ENCODE data around the gene VHLL. TPM values are rescaled to one million over a fixed set of nuclear protein-coding genes. Genes with fewer than 3 reads are reported as not detected.
A peak's percentile ranks its signal among the peaks of the same experiment; 100 is the strongest.

Gene VHLL
- total RNA-seq, 2 donors from 2014 or later: 0.42 to 0.52 TPM

DNA sequence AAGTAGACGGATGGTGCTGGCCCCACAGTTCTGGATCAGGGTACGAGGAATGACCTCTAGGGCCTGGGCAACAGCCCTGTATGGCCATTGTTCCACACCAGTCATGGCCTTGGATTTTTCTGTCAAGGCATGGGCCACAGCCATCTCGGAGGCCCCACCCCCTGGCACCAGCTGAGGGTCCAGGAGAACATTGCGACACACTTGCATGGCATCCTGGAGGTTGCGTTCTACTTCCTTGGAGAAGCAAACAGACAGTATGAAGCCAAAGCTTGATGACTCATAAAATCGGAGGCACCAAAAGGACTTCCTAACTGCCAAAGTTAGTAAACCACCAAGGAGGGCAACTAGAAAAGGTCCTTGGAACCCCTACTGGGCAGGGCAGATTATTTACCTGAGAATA lies 11.9 kb upstream of the VHLL start:
- Mint-ChIP-seq H3K27ac (no peak overlapping the region), H3K4me1 (no peaks in the 10 kb centered on the region), H3K4me3 (no peak overlapping the region), H3K27me3 (no peaks in the 10 kb centered on the region), H3K9me3 (no peaks in the 10 kb centered on the region), H3K36me3 (ENCODE audit: low read depth) (peaks cover 97% of the 10 kb centered on the region)
- ATAC-seq (replicated peaks): no peak

DNA sequence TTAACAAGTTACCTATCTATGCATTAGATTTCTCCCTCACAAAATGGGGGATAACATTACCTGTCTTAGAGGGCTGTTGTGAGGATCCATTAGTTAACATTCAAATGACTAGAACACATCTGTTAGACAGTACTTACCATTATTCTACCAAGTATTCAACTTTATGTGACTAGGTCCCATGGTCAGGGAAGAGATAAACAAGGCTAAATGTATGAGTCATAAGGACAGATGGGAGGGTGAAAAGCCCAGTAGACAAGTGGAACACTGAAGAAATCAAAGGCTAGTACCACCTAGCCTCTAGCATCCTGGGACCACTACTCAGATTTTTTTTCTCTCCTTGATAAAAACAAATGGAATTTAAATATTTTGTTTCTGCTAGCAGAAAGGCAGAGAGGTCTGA lies 9.0 kb upstream of the VHLL start:
- peaks cover 94% of the 10 kb centered on the region for H3K36me3 Mint-ChIP-seq (ENCODE audit: low read depth)
- no peaks in the 10 kb centered on the region for H3K27me3 Mint-ChIP-seq
- no peak for ATAC-seq (replicated peaks)
- no peaks in the 10 kb centered on the region for H3K4me1 Mint-ChIP-seq
- no peak overlapping the region for H3K4me3 Mint-ChIP-seq
- no peaks in the 10 kb centered on the region for H3K9me3 Mint-ChIP-seq
- H3K27ac Mint-ChIP-seq: peak overlapping the region; percentile 37

GRCh38 chr1:156305215-156305614 lies 6.1 kb upstream of the VHLL start:
- no peak for ATAC-seq (replicated peaks)
- Mint-ChIP-seq H3K27me3 (no peaks in the 10 kb centered on the region), H3K4me3 (no peak overlapping the region), H3K4me1 (no peaks in the 10 kb centered on the region), H3K27ac (no peak overlapping the region), H3K36me3 (ENCODE audit: low read depth) (peaks cover 66% of the 10 kb centered on the region), H3K9me3 (no peaks in the 10 kb centered on the region)

DNA sequence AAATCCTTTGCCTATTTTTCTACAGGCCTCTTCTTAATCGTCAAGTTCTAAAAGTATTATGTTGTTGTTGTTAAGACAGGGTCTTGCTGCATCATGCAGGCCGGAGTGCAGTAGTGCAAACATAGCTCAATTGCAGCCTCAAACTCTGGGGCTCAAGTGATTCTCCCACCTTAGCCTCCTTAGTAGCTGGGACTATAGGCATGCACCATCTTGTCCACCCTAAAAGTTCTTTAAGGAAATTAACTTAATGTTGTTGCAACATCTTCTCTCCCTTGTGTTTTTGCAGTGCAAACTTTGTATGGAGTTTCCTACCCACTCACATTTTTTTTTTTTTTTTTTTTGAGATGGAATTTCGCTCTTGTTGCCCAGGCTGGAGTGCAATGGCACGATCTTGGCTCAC lies 4.1 kb upstream of the VHLL start:
- H3K36me3 Mint-ChIP-seq (ENCODE audit: low read depth): peaks cover 49% of the 10 kb centered on the region
- no peaks in the 10 kb centered on the region for H3K27me3 Mint-ChIP-seq
- H3K9me3 Mint-ChIP-seq: no peaks in the 10 kb centered on the region
- no peak for ATAC-seq (replicated peaks)
- H3K4me3 Mint-ChIP-seq: no peak overlapping the region
- no peaks in the 10 kb centered on the region for H3K4me1 Mint-ChIP-seq
- no peak overlapping the region for H3K27ac Mint-ChIP-seq

GRCh38 chr1:156295391-156295947 lies 3.6 kb downstream of the VHLL start, which contains the start of gene GLMP:
GLMP (minus strand) TSS chr1:156295679; CDS start chr1:156295645, 34 bp downstream.
- Mint-ChIP-seq H3K4me1 (peaks cover 7% of the 10 kb centered on the region), H3K4me3 (peak within 1 kb of the TSS; percentile 86), H3K27ac (peak within 1 kb of the TSS; percentile 89), H3K36me3 (ENCODE audit: low read depth) (peaks cover 22% of the 10 kb centered on the region), H3K9me3 (no peaks in the 10 kb centered on the region), H3K27me3 (no peaks in the 10 kb centered on the region)
- ATAC-seq (replicated peaks): peak; percentile 94

DNA sequence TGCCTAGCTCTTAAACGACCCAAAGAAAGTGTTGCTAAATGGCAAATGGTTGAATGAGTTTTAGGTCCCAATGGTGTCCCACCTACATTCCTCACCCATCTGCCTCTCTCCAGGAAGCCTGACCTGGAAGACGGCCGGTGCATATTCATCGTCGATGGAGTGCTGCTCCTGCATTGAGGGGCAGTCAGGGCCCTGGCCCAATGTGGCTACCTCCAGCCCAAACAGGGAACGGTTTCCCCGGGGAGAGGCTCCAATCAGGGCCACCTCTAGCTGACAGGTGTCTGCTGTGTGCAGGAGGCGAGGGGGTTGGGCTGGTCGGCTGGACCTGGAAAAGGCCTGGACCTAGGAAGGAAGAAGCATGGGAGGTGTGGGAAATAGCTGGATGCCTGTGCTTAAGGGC lies 5.2 kb downstream of the VHLL start:
- Mint-ChIP-seq H3K9me3 (no peaks in the 10 kb centered on the region), H3K27ac (no peak overlapping the region), H3K36me3 (ENCODE audit: low read depth) (peaks cover 38% of the 10 kb centered on the region), H3K27me3 (no peaks in the 10 kb centered on the region), H3K4me3 (peak overlapping the region; percentile 86), H3K4me1 (peaks cover 7% of the 10 kb centered on the region)
- no peak for ATAC-seq (replicated peaks)

GRCh38 chr1:156293098-156293434 lies 6.0 kb downstream of the VHLL start:
- peaks cover 7% of the 10 kb centered on the region for H3K4me1 Mint-ChIP-seq
- peak overlapping the region; percentile 32 for H3K27ac Mint-ChIP-seq
- H3K27me3 Mint-ChIP-seq: no peaks in the 10 kb centered on the region
- H3K9me3 Mint-ChIP-seq: no peaks in the 10 kb centered on the region
- peak overlapping the region; percentile 31 for H3K4me3 Mint-ChIP-seq
- ATAC-seq (replicated peaks): no peak
- peaks cover 46% of the 10 kb centered on the region for H3K36me3 Mint-ChIP-seq (ENCODE audit: low read depth)

DNA sequence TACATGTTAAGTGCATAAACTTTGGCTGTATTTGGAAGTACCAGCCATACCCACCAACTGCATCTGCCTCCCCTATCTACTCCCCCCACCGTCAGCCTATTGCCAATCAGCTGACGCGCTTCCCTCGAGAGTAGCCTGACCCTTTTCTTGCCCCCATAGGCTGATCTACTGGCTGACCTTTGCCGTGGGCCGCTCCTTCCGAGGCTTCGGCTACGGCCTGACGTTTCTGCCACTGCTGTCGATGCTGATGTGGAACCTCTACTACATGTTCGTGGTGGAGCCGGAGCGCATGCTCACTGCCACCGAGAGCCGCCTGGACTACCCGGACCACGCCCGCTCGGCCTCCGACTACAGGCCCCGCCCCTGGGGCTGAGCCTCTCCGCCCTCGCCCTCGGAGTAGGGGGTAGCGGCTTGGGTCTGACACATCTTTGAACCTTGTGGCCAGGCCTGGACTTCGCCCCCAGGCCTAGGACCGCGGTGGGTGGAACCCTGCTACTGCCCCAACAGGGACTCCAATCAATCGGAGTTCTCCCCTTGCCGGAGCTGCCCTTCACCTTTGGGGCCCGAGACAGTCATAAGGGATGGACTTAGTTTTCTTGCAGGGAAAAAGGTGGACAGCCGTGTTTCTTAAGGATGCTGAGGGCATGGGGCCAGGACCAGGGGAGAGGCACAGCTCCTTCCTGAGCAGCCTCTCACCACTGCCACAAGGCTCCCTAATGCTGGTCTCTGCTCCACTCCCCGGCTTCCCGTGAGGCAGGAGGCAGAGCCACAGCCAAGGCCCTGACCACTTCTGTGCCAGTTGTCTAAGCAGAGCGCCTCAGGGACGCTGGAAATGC lies 7.7 kb downstream of the VHLL start:
- Mint-ChIP-seq H3K27ac (peak overlapping the region; percentile 54), H3K9me3 (no peaks in the 10 kb centered on the region), H3K36me3 (ENCODE audit: low read depth) (peaks cover 60% of the 10 kb centered on the region), H3K4me3 (no peak overlapping the region), H3K4me1 (peaks cover 7% of the 10 kb centered on the region), H3K27me3 (no peaks in the 10 kb centered on the region)
- ATAC-seq (replicated peaks): peak; percentile 27

DNA sequence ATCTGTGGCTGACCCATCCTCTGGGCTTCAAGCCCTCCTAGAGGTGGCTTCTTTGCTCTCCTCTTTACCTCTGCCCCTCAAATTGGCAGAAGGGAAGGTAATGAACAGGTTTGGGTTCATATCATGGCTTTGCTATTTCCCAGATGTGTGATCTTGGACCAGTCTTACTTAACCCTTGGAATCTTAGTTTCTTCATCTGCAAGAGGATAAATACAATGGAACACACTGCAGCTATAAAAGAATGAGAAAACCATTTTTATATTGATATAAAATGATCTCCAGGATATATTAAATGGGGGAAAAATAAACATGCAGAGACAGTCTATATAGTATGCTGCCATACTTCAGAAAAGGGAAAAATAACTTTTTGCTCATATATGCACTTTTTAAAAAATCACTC lies 9.2 kb downstream of the VHLL start:
- H3K9me3 Mint-ChIP-seq: no peaks in the 10 kb centered on the region
- peaks cover 75% of the 10 kb centered on the region for H3K36me3 Mint-ChIP-seq (ENCODE audit: low read depth)
- H3K27me3 Mint-ChIP-seq: no peaks in the 10 kb centered on the region
- peaks cover 4% of the 10 kb centered on the region for H3K4me1 Mint-ChIP-seq
- ATAC-seq (replicated peaks): no peak
- no peak overlapping the region for H3K27ac Mint-ChIP-seq
- no peak overlapping the region for H3K4me3 Mint-ChIP-seq

DNA sequence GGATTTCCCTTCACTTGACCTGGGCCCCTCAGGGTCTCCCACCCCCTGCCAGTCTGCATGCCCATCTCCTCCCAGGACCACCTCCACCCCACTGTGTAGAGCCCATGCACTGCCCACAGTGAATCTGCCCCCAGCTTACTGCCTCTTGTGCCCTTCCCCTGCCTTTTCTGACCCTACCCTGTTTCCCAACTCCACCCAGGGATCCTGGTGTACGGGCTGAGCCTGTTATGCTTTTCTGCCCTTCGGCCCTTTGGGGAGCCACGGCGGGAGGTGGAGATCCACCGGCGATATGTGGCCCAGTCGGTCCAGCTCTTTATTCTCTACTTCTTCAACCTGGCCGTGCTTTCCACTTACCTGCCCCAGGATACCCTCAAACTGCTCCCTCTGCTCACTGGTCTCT lies 13.0 kb downstream of the VHLL start:
- Mint-ChIP-seq H3K4me1 (peaks cover 14% of the 10 kb centered on the region), H3K9me3 (no peaks in the 10 kb centered on the region), H3K27me3 (no peaks in the 10 kb centered on the region), H3K4me3 (no peak overlapping the region), H3K36me3 (ENCODE audit: low read depth) (peaks cover 77% of the 10 kb centered on the region), H3K27ac (no peak overlapping the region)
- ATAC-seq (replicated peaks): no peak

- Mint-ChIP-seq H3K4me1 (peaks cover 17% of the 10 kb centered on the region), H3K36me3 (ENCODE audit: low read depth) (peaks cover 79% of the 10 kb centered on the region), H3K4me3 (no peak overlapping the region), H3K27me3 (no peaks in the 10 kb centered on the region), H3K9me3 (no peaks in the 10 kb centered on the region), H3K27ac (no peak overlapping the region)
- no peak for ATAC-seq (replicated peaks)
Measured at GRCh38 chr1:156285437-156285836, 13.7 kb downstream of the VHLL start.

DNA sequence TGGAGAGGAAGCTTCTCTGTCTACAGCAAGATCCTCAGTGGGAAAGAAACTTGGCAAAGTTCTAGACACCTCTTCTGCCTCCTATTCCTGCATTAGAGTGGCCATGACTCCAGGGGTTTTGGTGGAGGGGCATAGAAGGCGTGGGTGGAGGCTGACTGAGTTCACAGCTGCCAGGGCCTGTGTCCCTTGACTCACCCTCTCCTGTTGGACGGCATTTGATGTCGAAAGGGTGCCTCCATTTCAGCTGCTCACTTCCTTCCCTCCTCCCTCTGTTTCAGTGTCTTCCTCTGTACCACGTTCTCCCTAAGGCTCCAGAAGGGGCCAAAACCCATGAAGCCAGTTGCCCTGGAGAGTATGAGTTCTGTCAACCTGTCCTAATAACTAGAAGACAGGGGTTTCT lies 14.3 kb downstream of the VHLL start:
- no peak for ATAC-seq (replicated peaks)
- peak overlapping the region; percentile 98 for H3K27ac Mint-ChIP-seq
- peaks cover 22% of the 10 kb centered on the region for H3K4me1 Mint-ChIP-seq
- H3K4me3 Mint-ChIP-seq: peak overlapping the region; percentile 100
- no peaks in the 10 kb centered on the region for H3K9me3 Mint-ChIP-seq
- H3K36me3 Mint-ChIP-seq (ENCODE audit: low read depth): peaks cover 79% of the 10 kb centered on the region
- no peaks in the 10 kb centered on the region for H3K27me3 Mint-ChIP-seq

GRCh38 chr1:156284112-156284511 lies 15.0 kb downstream of the VHLL start, which contains the start of gene TMEM79:
TMEM79 (plus strand) TSS chr1:156284325; CDS start chr1:156285227, 902 bp downstream.
- Mint-ChIP-seq H3K27me3 (no peaks in the 10 kb centered on the region), H3K4me1 (peaks cover 23% of the 10 kb centered on the region), H3K9me3 (no peaks in the 10 kb centered on the region), H3K27ac (peak within 1 kb of the TSS; percentile 98), H3K36me3 (ENCODE audit: low read depth) (peaks cover 78% of the 10 kb centered on the region), H3K4me3 (peak within 1 kb of the TSS; percentile 100)
- no peak for ATAC-seq (replicated peaks)

DNA sequence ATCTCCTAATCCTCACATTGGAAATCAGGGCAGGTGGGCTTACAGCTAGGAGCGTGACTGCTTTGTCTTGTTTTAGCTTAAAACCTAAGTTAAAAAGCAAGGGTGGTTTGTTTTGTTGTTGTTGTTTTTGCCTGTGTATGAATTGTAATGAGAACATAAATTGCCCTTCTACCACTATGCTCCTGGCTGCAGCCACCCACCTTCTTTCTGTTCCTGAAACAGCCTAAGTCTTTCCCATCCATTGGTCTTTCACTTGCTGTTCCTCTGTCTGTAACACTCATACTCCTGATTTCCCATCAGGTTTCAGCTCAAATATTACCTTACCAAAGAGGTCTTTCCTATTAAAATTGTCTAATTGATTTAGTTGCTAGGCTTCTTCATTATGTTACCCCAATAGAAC lies 15.6 kb downstream of the VHLL start:
- peak overlapping the region; percentile 98 for H3K27ac Mint-ChIP-seq
- peak overlapping the region; percentile 100 for H3K4me3 Mint-ChIP-seq
- H3K9me3 Mint-ChIP-seq: no peaks in the 10 kb centered on the region
- H3K36me3 Mint-ChIP-seq (ENCODE audit: low read depth): peaks cover 78% of the 10 kb centered on the region
- no peak for ATAC-seq (replicated peaks)
- H3K27me3 Mint-ChIP-seq: no peaks in the 10 kb centered on the region
- peaks cover 23% of the 10 kb centered on the region for H3K4me1 Mint-ChIP-seq
